ENCODE measurements around the gene IPO11.
"Not testable (repeated sequence)": the region's sequence is repeated elsewhere in the genome, so short reads cannot be mapped to it uniquely, and the experiment has no call there.

The IPO11 gene

DNA sequence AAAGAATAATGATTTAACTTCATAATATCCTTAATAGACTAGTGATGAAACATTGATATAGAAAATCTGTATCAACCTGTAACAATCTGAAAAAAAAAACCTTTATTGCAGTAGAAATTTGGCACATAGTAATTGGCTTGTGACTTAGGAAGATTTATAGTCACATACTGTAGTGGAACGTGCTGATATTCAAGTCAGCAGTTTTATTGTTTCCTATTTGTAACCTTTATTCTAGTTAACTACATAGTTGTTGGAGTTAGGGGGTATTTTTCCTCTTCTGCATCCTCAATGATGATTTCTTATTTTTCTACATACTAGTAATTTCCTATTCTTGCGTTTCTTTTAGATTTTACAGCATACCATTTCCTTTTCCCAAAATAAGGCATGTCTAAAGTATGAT is 151.5 kb downstream of the IPO11 start:
- Histone ChIP-seq H2AFZ (ENCODE audit: low read depth, low read length) (no peak overlapping the region), H3K4me1 (ENCODE audit: control insufficient read depth, insufficient read depth, low read depth, low read length) (no peaks in the 10 kb centered on the region)

DNA sequence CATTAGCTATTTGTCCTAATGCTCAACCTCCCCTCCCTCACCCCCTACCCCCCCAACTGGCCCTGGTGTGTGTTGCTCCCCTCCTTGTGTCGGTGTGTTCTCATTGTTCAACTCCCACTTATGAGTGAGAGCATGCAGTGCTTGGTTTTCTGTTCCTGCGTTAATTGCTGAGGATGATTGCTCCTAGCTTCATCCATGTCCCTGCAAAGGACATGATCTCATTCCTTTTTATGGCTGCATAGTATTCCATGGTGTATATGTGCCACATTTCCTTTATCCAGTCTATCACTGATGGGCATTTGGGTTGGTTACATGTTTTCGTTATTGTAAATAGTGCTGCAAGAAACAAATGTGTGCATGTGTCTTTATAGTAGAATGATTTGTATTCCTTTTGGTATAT is 153.2 kb downstream of the IPO11 start:
- 62% methylated on average over 3 of the region's 3 CpGs for WGBS
- H3K9me3 ChIP-seq (ENCODE audit: control insufficient read depth, low read length) = peaks cover 11% of the 10 kb centered on the region
- not testable (repeated sequence) for H3K4me3 ChIP-seq (ENCODE audit: insufficient read depth in 1 of 2, low read depth in 1 of 2, low read length in 2 of 2)

More for the DNA sequence above, 151.5 kb downstream of the IPO11 start:
- H4K91ac ChIP-seq (ENCODE audit: low read length) = no peak overlapping the region
- H3K14ac ChIP-seq (ENCODE audit: low read length in 2 of 2) = no peak overlapping the region
- H3K18ac ChIP-seq (ENCODE audit: low read depth in 1 of 2, low read length in 2 of 2) = no peak overlapping the region
- no peak overlapping the region for H2BK5ac ChIP-seq (ENCODE audit: low read depth, low read length, poor library complexity, severe bottlenecking)
- peaks cover 9% of the 10 kb centered on the region for H3K79me1 ChIP-seq (replicated peaks; ENCODE audit: low read length, poor library complexity, severe bottlenecking)
- 100% methylated on average over 1 of the region's 2 CpGs for WGBS
- H3K4me3 ChIP-seq (ENCODE audit: insufficient read depth in 1 of 2, low read depth in 1 of 2, low read length in 2 of 2) = no peak overlapping the region
- no peaks in the 10 kb centered on the region for H3K27me3 ChIP-seq (ENCODE audit: control insufficient read depth in 1 of 2, insufficient read depth in 1 of 2, low read length in 2 of 2)
- H3K27ac ChIP-seq (ENCODE audit: low read length, poor library complexity, severe bottlenecking) = no peak overlapping the region
- peaks cover 11% of the 10 kb centered on the region for H3K9me3 ChIP-seq (ENCODE audit: control insufficient read depth, low read length)
- H2BK120ac ChIP-seq (ENCODE audit: low read depth, low read length) = no peak overlapping the region
- peaks cover 9 to 40% of the 10 kb centered on the region in 2 experiments for H3K36me3 ChIP-seq (ENCODE audit: control insufficient read depth in 1 of 2, insufficient read depth in 2 of 2, low read depth in 1 of 2, low read length in 2 of 2)
- no peak for DNase-seq
- H2BK15ac ChIP-seq (ENCODE audit: low read depth, poor library complexity, severe bottlenecking) = no peak overlapping the region
- no peak overlapping the region for H2BK12ac ChIP-seq (ENCODE audit: low read length in 2 of 2)
- no peak overlapping the region for H3K9ac ChIP-seq (ENCODE audit: low read length)
- no peak overlapping the region for H2AK5ac ChIP-seq (ENCODE audit: low read length, severe bottlenecking)
- no peak overlapping the region for H3K4me2 ChIP-seq (ENCODE audit: low read length, poor library complexity, severe bottlenecking)
- H3K4ac ChIP-seq (ENCODE audit: low read depth in 1 of 2, low read length in 2 of 2) = no peak overlapping the region
- H4K8ac ChIP-seq (ENCODE audit: low read length) = no peak overlapping the region
- H3K23ac ChIP-seq (ENCODE audit: low read length in 2 of 2) = no peak overlapping the region

DNA sequence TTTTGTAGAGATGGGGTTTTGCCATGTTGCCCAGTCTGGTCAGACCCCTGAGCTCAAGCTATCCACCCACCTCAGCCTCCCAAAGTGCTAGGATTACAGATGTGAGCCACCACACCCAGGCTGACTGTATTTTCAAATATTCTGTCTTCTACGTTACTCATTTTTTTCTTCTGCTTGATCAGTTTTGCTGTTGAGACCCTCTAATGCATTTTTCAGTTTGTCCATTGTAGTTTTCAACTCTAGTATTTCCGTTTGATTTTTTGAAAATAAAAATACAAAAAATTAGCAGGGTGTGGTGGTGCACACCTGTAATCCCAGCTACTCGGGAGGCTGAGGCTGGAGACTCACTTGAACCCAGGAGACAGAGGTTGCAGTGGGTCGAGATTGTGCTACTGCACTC is 155.6 kb downstream of the IPO11 start:
- Histone ChIP-seq H2BK120ac (ENCODE audit: low read depth, low read length) (no peak overlapping the region), H3K14ac (ENCODE audit: low read length in 2 of 2) (no peak overlapping the region), H3K18ac (ENCODE audit: low read depth in 1 of 2, low read length in 2 of 2) (no peak overlapping the region), H4K8ac (ENCODE audit: low read length) (no peak overlapping the region), H3K4me1 (ENCODE audit: control insufficient read depth, insufficient read depth, low read depth, low read length) (no peaks in the 10 kb centered on the region), H3K9ac (ENCODE audit: low read length) (no peak overlapping the region), H2BK5ac (ENCODE audit: low read depth, low read length, poor library complexity, severe bottlenecking) (no peak overlapping the region), H3K23ac (ENCODE audit: low read length in 2 of 2) (no peak overlapping the region), H2BK15ac (ENCODE audit: low read depth, poor library complexity, severe bottlenecking) (no peak overlapping the region), H3K4me2 (ENCODE audit: low read length, poor library complexity, severe bottlenecking) (no peak overlapping the region), H3K9me3 (ENCODE audit: control insufficient read depth, low read length) (peaks cover 11% of the 10 kb centered on the region), H2BK12ac (ENCODE audit: low read length in 2 of 2) (no peak overlapping the region), H3K79me1 (replicated peaks; ENCODE audit: low read length, poor library complexity, severe bottlenecking) (peaks cover 9% of the 10 kb centered on the region), H3K4me3 (ENCODE audit: insufficient read depth in 1 of 2, low read depth in 1 of 2, low read length in 2 of 2) (no peak overlapping the region), H2AK5ac (ENCODE audit: low read length, severe bottlenecking) (no peak overlapping the region), H3K36me3 (ENCODE audit: control insufficient read depth in 1 of 2, insufficient read depth in 2 of 2, low read depth in 1 of 2, low read length in 2 of 2) (peaks cover 9 to 18% of the 10 kb centered on the region in 2 experiments), H4K91ac (ENCODE audit: low read length) (no peak overlapping the region), H3K27me3 (ENCODE audit: control insufficient read depth in 1 of 2, insufficient read depth in 1 of 2, low read length in 2 of 2) (no peaks in the 10 kb centered on the region), H3K4ac (ENCODE audit: low read depth in 1 of 2, low read length in 2 of 2) (no peak overlapping the region), H3K27ac (ENCODE audit: low read length, poor library complexity, severe bottlenecking) (no peak overlapping the region), H2AFZ (ENCODE audit: low read depth, low read length) (no peak overlapping the region)
- 83% methylated on average over 1 of the region's 4 CpGs for WGBS
- no peak for DNase-seq

More for the DNA sequence above, 153.2 kb downstream of the IPO11 start:
- H3K14ac ChIP-seq (ENCODE audit: low read length in 2 of 2); H2BK12ac ChIP-seq (ENCODE audit: low read length in 2 of 2); H2BK15ac ChIP-seq (ENCODE audit: low read depth, poor library complexity, severe bottlenecking); H3K18ac ChIP-seq (ENCODE audit: low read depth in 1 of 2, low read length in 2 of 2); H3K79me1 ChIP-seq (replicated peaks; ENCODE audit: low read length, poor library complexity, severe bottlenecking); H3K9ac ChIP-seq (ENCODE audit: low read length); H3K27me3 ChIP-seq (ENCODE audit: control insufficient read depth in 1 of 2, insufficient read depth in 1 of 2, low read length in 2 of 2); H2BK120ac ChIP-seq (ENCODE audit: low read depth, low read length); H3K23ac ChIP-seq (ENCODE audit: low read length in 2 of 2); H2AFZ ChIP-seq (ENCODE audit: low read depth, low read length); DNase-seq; H3K27ac ChIP-seq (ENCODE audit: low read length, poor library complexity, severe bottlenecking); H3K4ac ChIP-seq (ENCODE audit: low read depth in 1 of 2, low read length in 2 of 2); H3K4me2 ChIP-seq (ENCODE audit: low read length, poor library complexity, severe bottlenecking); H2BK5ac ChIP-seq (ENCODE audit: low read depth, low read length, poor library complexity, severe bottlenecking); H4K91ac ChIP-seq (ENCODE audit: low read length); H2AK5ac ChIP-seq (ENCODE audit: low read length, severe bottlenecking); H3K4me1 ChIP-seq (ENCODE audit: control insufficient read depth, insufficient read depth, low read depth, low read length); H4K8ac ChIP-seq (ENCODE audit: low read length): not testable (repeated sequence)
- peaks cover 9 to 29% of the 10 kb centered on the region in 2 experiments for H3K36me3 ChIP-seq (ENCODE audit: control insufficient read depth in 1 of 2, insufficient read depth in 2 of 2, low read depth in 1 of 2, low read length in 2 of 2)

DNA sequence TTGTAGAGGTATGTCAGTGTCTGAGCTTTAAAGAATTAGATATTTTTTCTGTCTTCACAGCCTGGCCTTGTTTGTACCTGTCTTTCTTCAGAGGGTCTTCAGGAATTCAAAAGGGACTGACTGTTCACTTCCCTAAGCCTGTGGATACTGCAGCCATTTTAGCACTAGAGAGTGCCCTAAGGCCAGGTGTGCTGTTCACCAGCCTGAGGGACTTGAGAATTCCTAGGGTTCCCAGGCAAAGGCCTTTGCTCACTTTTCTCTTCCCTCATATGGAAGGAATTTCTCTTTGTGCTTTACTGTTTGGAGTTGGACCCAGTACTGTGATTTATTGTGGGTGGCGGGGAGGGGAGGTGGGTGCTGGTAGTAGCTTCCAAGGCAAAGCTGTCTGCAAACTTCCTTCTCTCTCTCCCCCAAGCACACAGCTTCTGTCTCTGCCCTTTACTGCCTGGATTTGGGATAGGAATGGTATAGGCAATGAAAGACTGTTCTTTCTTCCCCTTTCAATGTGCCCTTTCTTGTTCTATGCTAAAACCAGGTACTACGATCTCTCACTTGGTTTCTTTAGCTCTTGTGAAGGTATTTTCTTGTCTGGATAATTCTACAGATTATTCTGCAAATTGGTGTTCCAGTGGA is 156.4 kb downstream of the IPO11 start:
- H3K27me3 ChIP-seq (ENCODE audit: control insufficient read depth in 1 of 2, insufficient read depth in 1 of 2, low read length in 2 of 2) = no peaks in the 10 kb centered on the region
- peaks cover 9% of the 10 kb centered on the region for H3K79me1 ChIP-seq (replicated peaks; ENCODE audit: low read length, poor library complexity, severe bottlenecking)
- H4K8ac ChIP-seq (ENCODE audit: low read length) = no peak overlapping the region
- no peak overlapping the region for H3K4me2 ChIP-seq (ENCODE audit: low read length, poor library complexity, severe bottlenecking)
- H3K23ac ChIP-seq (ENCODE audit: low read length in 2 of 2) = no peak overlapping the region
- WGBS = 100% methylated on average over 1 of the region's 2 CpGs
- H2AK5ac ChIP-seq (ENCODE audit: low read length, severe bottlenecking) = no peak overlapping the region
- no peak overlapping the region for H3K9ac ChIP-seq (ENCODE audit: low read length)
- no peak overlapping the region for H2BK12ac ChIP-seq (ENCODE audit: low read length in 2 of 2)
- no peak for DNase-seq
- H2BK120ac ChIP-seq (ENCODE audit: low read depth, low read length) = no peak overlapping the region
- H3K36me3 ChIP-seq (ENCODE audit: control insufficient read depth in 1 of 2, insufficient read depth in 2 of 2, low read depth in 1 of 2, low read length in 2 of 2) = peaks cover 9 to 18% of the 10 kb centered on the region in 2 experiments
- peaks cover 11% of the 10 kb centered on the region for H3K9me3 ChIP-seq (ENCODE audit: control insufficient read depth, low read length)
- no peak overlapping the region for H3K27ac ChIP-seq (ENCODE audit: low read length, poor library complexity, severe bottlenecking)
- no peak overlapping the region for H3K14ac ChIP-seq (ENCODE audit: low read length in 2 of 2)
- no peak overlapping the region for H2BK5ac ChIP-seq (ENCODE audit: low read depth, low read length, poor library complexity, severe bottlenecking)
- H3K4me1 ChIP-seq (ENCODE audit: control insufficient read depth, insufficient read depth, low read depth, low read length) = no peaks in the 10 kb centered on the region
- H3K4me3 ChIP-seq (ENCODE audit: insufficient read depth in 1 of 2, low read depth in 1 of 2, low read length in 2 of 2) = no peak overlapping the region
- H2AFZ ChIP-seq (ENCODE audit: low read depth, low read length) = no peak overlapping the region
- no peak overlapping the region for H3K4ac ChIP-seq (ENCODE audit: low read depth in 1 of 2, low read length in 2 of 2)
- no peak overlapping the region for H4K91ac ChIP-seq (ENCODE audit: low read length)
- H3K18ac ChIP-seq (ENCODE audit: low read depth in 1 of 2, low read length in 2 of 2) = no peak overlapping the region
- H2BK15ac ChIP-seq (ENCODE audit: low read depth, poor library complexity, severe bottlenecking) = no peak overlapping the region
